ENCODE results near the gene UNC5C.
"Not testable (repeated sequence)": the region's sequence is repeated elsewhere in the genome, so short reads cannot be mapped to it uniquely, and the experiment has no call there.

The UNC5C gene

GRCh38 chr4:95212692-95213091 lies 336.1 kb downstream of the UNC5C start:
- DNase-seq, result no peak

DNA sequence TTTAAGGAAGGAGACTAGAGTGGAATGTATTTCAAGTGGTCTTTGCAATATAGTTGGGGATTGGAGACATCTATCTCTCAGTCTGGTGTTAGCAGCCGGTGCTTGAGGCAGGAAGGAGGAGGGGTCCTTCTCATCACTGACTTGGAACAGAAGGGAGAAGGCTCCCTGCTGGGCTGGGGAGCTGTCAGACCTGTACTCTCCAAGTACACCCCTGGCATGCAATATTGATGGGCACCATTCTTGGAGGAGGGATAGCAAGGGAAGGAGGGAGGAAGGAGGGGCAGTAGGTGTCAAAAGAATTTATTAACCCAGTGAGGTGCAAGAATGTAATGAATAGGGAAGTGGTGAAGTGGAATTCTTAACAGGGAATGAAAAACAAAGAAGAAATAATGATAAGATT lies 338.8 kb downstream of the UNC5C start:
- DNase-seq, result no peak

GRCh38 chr4:95204873-95205272 lies 343.9 kb downstream of the UNC5C start:
- no peak for DNase-seq

DNA sequence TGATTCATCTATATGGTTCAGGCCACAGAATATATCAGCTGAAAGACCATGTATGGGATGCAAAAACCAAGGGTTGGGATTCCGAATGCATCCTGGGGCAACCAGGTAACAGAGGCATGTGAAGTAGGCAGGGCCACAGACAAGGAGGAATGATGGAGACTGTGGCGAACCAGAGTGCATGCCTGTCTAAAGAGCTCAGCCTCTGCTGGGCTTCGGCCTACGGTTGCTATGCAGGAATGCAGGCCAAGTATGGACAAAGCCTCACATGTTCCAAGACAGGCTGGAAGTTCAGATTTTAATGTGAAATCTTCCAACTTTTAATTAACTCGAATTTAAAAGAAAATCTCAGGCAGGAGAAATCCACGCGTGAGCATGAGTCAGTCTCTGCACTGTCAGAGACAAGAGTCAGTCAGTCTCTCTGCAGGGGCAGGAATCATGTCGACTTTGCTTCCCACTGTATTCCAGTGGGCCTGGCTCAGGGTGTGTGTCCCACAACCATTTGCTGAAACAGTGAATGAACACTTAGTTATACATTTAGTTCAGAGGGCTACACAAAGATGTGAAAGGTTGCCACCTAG lies 344.4 kb downstream of the UNC5C start:
- DNase-seq, result no peak

DNA sequence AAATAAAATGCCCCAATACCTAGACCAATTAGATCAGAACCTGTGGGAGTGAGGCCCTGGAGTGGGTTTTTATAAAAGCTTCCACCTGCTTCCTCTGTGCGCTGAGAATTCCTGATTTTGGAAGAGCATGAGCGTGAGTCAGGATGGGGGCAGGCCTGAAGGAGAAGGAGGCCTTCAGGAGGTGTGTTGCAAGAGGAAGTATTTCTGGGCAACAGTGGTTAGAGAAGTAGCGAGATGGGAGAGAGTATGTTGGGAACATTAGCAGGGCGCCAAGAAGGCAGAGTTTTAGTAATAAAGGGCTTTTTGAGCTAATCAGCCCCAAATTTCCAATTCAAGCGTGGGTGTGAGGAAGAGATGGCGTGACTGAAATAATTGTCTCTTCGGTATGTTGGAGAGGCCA lies 349.8 kb downstream of the UNC5C start:
- no peak for DNase-seq

DNA sequence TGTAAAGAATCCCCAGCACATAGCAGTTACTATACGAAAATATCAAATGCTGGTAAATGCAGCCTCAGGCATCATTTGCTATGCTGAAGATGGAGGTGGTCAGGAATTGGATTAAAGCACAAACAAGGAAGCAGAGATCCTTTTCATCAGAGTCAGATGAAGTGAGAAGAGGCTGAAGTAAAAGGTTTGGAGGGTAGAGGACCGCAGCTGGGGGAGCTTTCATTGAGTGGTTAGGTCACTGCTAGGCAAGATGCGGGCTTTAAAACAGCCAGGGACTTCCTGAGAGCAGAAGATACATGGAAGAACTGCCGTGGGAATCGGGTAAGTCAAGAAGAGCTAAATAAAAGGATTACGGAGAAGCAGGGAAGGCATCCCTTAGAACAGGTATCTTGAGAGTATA lies 351.4 kb downstream of the UNC5C start:
- no peak for DNase-seq

- no peak for DNase-seq
Observed at GRCh38 chr4:95193391-95194224, 355.2 kb downstream of the UNC5C start.

GRCh38 chr4:95191537-95191936 lies 357.2 kb downstream of the UNC5C start:
- no peak for DNase-seq

- no peak for DNase-seq
Observed at GRCh38 chr4:95190751-95191436, 357.9 kb downstream of the UNC5C start.

- DNase-seq, result no peak
Observed at GRCh38 chr4:95188701-95189370, 359.9 kb downstream of the UNC5C start.

DNA sequence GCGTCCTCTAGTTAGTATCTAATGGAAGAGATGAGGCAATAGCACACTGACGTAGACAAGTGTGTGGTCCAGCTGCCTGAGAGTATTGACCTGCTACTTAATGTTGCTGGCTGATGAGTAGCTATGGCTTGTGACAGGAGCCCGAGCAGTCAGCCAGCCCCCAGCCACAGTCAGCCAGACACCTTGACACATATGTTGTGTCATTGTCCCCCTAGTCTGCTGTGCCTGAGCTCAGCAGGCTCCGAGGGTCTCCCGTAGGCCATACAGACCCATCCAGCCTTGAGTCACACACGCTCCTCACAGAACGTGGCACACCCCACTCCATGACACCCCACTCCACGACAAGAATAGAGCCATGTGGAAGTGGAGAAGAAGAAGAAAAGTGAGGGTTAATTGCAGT lies 362.1 kb downstream of the UNC5C start:
- DNase-seq, result no peak

DNA sequence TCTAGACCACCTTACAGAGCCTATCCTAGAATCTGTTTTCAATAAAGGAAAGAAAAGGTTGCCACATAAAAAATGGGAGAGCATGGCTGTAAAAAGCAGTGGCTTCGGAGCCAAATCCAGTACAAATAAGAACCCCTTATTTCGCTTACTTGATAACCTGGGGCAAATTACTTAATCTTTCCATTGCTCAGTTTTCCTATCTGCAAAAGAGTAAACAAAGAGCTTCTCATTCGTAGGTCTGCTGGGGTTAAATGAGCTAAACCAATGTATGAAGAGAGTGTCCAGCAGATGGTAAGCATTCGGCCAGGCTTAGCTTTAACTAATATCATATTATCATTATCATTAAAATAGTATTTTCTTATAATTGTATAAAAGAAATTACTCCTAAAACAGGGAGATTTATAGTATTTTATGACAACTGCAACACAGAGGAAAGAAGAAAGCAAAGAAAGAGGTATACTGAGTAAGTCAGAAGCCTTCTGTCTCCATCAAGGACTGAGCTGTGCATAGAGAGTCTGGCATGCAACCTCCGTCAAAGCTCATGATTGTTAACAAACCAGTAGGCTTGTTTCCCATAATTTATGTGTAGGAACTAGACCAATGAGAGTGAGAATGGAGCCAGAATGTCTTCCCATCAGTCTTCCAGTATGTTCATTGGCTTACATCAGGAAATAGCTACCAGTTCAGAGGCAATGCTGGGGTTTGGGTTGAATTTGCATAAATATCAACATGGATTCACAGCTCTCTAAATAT lies 364.9 kb downstream of the UNC5C start:
- DNase-seq, result no peak

- no peak for DNase-seq
Observed at GRCh38 chr4:95181996-95182306, 366.8 kb downstream of the UNC5C start.

DNA sequence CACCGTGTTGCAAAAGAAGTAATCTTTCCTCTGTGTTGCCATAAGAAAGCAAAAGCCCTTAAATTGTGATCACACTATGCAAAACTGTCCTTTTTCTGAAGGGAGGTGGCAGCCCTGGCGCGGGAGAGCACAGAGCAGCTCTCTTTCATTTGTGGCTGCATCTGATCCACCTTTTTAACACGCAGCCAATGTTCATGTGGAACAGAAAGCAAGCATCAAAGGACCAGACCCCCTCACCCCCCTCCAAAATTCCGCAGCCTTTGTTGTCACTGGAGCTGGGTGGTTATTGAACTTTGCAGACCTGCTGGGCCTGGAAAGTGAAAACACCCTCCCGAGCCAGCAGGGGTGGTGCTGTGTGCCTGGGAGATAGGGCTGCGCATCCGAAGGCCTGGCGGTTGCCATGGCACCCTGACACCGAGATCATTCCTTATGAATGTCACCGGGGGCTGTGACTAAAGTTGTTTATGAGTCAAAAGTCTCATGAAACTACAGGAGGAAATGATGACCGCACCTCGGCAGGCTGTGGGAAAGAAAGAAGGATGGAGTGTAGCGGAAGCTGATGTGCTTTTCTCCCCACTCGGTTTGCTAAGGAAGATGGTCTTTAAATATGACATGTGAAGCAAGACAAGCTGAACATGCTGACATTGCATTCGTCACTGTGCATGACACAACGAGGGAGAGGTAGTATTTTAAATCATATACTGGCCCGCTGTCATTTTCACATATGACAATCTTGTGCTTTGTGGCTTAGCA lies 367.4 kb downstream of the UNC5C start:
- DNase-seq, result no peak

GRCh38 chr4:95180531-95181242 lies 368.1 kb downstream of the UNC5C start:
- DNase-seq, result no peak

DNA sequence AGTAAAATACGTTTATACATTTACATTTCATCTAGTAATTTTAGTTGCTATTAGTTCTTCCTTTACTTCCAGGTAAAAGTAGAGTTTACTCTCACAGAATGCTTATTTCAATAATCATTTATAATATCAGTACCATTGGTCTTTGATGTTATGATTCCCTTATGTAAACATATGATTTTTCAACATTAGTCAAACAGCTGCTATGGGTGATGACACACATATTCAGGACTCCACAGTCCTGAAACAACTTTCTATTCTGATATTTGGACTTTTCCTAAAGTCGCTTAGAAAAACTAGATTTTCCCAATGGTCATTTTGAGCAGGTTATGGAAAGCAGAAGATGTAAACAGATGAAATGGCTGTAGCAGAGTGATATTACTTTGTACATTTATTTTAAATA lies 369.8 kb downstream of the UNC5C start:
- DNase-seq, result no peak

DNA sequence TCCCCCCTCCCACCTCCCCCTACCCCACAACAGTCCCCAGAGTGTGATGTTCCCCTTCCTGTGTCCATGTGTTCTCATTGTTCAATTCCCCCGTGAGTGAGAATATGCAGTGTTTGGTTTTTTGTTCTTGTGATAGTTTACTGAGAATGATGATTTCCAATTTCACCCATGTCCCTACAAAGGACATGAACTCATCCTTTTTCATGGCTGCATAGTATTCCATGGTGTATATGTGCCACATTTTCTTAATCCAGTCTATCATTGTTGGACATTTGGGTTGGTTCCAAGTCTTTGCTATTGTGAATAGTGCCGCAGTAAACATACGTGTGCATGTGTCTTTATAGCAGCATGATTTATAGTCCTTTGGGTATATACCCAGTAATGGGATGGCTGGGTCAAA lies 377.4 kb downstream of the UNC5C start:
- DNase-seq, result not testable (repeated sequence)

DNA sequence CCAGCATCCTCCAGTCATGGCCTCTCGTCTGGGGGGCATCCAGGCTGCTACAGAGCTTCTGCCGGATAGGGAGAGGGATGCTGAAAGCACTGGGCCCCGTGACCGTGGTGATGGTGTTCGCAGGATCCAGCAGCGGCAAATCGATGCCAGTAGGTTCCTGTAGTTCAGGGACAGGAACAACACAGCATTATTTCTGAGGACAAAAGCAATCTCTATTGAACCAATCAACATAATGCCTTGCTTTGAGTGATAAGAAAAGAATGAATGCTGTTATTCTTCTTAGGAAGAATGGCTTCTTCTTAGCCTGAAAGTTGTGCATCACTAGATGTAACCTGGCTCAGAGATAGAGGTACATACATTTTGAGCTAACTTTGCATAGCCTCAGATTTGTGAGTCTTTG lies 378.6 kb downstream of the UNC5C start:
- DNase-seq, result no peak

DNA sequence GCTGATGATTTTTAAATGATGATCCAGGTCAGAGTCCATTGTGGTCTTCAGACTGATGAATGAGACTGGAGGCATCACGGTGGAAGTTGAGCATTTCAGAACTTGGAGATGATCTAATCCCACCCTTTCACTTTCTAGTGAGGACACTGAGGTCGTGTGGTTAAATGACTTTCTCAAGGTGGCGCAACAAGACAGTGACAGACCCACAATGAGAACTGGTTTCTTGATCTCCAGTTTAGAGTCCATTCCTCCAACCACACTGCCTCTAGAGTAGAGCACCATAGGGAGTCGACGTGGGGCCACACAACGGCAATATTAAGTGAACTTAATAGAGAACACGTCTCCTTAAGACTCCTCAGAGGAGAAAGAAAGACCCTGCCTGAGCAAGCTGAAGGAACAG lies 381.0 kb downstream of the UNC5C start:
- DNase-seq, result no peak

- no peak for DNase-seq
Observed at GRCh38 chr4:95165926-95166524, 382.7 kb downstream of the UNC5C start.

GRCh38 chr4:95162867-95163266 lies 385.9 kb downstream of the UNC5C start:
- no peak for DNase-seq
